GM23338 (cell line): ENCODE data around the gene WDR27.

Experiments used
- EZH2 ChIP-seq: fragments of 200-600 bp; sonication (generic); IDR thresholded peaks from one replicate; pipeline ENCODE4 v1.8.0; 2017; ENCODE audit warnings: antibody characterized with exemption, mild to moderate bottlenecking, low read depth; ENCODE audit not compliant: unreplicated experiment
- POLR2AphosphoS5 ChIP-seq: IDR thresholded peaks from 2 replicates; pipeline ENCODE4 v1.6.1; 2016; ENCODE audit warnings: antibody characterized with exemption, low read depth
- TF ChIP-seq, protein P1 (sequence below), 2 experiments: fragments of 200-600 bp in 1 of 2; sonication (generic) in 1 of 2; conservative IDR thresholded peaks; 2 replicates each; pipeline versions ENCODE4 v1.5.1 to v1.6.1; 2016 to 2017; ENCODE audit warnings: antibody characterized with exemption in 2 of 2, low read depth in 2 of 2, mild to moderate bottlenecking in 2 of 2, moderate library complexity in 1 of 2
- TF ChIP-seq, protein P2 (sequence below): IDR thresholded peaks from one replicate; pipeline ENCODE4 v1.6.1; 2018; ENCODE audit warnings: antibody characterized with exemption; ENCODE audit not compliant: unreplicated experiment

DNA sequence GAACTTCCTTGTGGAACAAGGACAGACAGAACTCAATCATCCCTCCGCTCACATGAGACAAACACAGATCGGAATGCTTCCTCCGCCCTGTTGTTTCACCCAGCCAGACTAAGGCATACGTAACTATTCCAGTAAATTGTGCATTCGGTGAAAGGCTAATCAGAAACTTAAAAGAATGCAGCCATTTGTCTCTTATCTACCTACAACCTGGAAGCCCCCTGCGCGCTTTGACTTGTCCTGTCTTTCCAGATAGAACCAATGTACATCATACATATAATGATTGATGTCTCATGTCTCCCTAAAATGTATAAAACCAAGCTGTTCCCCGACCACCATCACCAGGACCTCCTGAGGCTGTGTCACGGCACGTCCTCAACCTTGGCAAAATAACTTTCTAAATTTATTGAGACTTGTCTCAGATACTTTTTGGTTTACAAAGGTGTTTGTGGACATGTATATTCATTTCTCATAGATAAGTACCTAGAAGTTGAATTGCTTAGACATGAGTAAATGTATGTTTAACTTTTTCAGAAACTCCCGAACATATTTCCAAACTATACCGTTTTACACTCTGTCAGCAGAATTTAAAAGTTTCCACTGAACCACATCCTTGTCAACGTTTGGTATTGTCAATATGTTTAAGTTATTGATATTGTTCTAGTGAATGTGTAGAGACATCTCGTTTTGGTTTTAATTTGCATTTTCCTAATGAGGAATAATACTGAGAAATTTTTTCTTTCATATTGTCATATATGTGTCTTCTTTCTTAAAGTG lies 250.6 kb downstream of the WDR27 start:
- TF ChIP-seq, protein P1, sequence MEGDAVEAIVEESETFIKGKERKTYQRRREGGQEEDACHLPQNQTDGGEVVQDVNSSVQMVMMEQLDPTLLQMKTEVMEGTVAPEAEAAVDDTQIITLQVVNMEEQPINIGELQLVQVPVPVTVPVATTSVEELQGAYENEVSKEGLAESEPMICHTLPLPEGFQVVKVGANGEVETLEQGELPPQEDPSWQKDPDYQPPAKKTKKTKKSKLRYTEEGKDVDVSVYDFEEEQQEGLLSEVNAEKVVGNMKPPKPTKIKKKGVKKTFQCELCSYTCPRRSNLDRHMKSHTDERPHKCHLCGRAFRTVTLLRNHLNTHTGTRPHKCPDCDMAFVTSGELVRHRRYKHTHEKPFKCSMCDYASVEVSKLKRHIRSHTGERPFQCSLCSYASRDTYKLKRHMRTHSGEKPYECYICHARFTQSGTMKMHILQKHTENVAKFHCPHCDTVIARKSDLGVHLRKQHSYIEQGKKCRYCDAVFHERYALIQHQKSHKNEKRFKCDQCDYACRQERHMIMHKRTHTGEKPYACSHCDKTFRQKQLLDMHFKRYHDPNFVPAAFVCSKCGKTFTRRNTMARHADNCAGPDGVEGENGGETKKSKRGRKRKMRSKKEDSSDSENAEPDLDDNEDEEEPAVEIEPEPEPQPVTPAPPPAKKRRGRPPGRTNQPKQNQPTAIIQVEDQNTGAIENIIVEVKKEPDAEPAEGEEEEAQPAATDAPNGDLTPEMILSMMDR (conservative IDR thresholded peaks at IDR 0.05; ENCODE audit: low read depth in 2 of 2) = no peak
- TF ChIP-seq, protein P2, sequence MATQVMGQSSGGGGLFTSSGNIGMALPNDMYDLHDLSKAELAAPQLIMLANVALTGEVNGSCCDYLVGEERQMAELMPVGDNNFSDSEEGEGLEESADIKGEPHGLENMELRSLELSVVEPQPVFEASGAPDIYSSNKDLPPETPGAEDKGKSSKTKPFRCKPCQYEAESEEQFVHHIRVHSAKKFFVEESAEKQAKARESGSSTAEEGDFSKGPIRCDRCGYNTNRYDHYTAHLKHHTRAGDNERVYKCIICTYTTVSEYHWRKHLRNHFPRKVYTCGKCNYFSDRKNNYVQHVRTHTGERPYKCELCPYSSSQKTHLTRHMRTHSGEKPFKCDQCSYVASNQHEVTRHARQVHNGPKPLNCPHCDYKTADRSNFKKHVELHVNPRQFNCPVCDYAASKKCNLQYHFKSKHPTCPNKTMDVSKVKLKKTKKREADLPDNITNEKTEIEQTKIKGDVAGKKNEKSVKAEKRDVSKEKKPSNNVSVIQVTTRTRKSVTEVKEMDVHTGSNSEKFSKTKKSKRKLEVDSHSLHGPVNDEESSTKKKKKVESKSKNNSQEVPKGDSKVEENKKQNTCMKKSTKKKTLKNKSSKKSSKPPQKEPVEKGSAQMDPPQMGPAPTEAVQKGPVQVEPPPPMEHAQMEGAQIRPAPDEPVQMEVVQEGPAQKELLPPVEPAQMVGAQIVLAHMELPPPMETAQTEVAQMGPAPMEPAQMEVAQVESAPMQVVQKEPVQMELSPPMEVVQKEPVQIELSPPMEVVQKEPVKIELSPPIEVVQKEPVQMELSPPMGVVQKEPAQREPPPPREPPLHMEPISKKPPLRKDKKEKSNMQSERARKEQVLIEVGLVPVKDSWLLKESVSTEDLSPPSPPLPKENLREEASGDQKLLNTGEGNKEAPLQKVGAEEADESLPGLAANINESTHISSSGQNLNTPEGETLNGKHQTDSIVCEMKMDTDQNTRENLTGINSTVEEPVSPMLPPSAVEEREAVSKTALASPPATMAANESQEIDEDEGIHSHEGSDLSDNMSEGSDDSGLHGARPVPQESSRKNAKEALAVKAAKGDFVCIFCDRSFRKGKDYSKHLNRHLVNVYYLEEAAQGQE = no peak
- TF ChIP-seq POLR2AphosphoS5 (no peak), EZH2 (no peak)
